Prostate gland (tissue), 2 donors: ENCODE measurements around the gene SPTB.

ENCODE experiments used
- POLR2A ChIP-seq: fragments of 450-650 bp; IDR thresholded peaks from one replicate; pipeline ENCODE4 v1.6.1; 2016; ENCODE audit warnings: antibody characterized with exemption, mild to moderate bottlenecking
- TF ChIP-seq, protein P1 (sequence below), 4 experiments: fragments of 200-600 bp in 2 of 4; fragments of 450-650 bp in 2 of 4; sonication (generic) in 2 of 4; IDR thresholded peaks; 1 replicate in 3 of 4; 2 replicates in 1 of 4; pipeline ENCODE4 v1.5.1; 2016 to 2019; ENCODE audit warnings: antibody characterized with exemption in 4 of 4, mild to moderate bottlenecking in 2 of 4, moderate library complexity in 2 of 4

- TF ChIP-seq, protein P1, sequence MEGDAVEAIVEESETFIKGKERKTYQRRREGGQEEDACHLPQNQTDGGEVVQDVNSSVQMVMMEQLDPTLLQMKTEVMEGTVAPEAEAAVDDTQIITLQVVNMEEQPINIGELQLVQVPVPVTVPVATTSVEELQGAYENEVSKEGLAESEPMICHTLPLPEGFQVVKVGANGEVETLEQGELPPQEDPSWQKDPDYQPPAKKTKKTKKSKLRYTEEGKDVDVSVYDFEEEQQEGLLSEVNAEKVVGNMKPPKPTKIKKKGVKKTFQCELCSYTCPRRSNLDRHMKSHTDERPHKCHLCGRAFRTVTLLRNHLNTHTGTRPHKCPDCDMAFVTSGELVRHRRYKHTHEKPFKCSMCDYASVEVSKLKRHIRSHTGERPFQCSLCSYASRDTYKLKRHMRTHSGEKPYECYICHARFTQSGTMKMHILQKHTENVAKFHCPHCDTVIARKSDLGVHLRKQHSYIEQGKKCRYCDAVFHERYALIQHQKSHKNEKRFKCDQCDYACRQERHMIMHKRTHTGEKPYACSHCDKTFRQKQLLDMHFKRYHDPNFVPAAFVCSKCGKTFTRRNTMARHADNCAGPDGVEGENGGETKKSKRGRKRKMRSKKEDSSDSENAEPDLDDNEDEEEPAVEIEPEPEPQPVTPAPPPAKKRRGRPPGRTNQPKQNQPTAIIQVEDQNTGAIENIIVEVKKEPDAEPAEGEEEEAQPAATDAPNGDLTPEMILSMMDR (IDR thresholded peaks at IDR 0.05): no peak
- TF ChIP-seq POLR2A: no peak
Measured at GRCh38 chr14:64728856-64729255, 150.9 kb downstream of the SPTB start.
